Measurements from ENCODE around the gene MYF6. TPM values are rescaled to one million over a fixed set of nuclear protein-coding genes. Genes with fewer than 3 reads are reported as not detected.

The MYF6 gene
- total RNA-seq, 4 donors from 2014 or later, result 335 to 1,770 (median 962) TPM

- Histone ChIP-seq H3K27me3 (no peaks in the 10 kb centered on the region), H3K27ac (no peak overlapping the region), H3K4me3 (no peak overlapping the region), H3K9me3 (no peaks in the 10 kb centered on the region), H3K36me3 (no peaks in the 10 kb centered on the region), H3K4me1 (no peaks in the 10 kb centered on the region)
- ATAC-seq (no peak), DNase-seq (no peak)
- in situ Hi-C loops (cut with MboI; ENCODE audit: low sequenced_read_pairs in 4 of 4), result no loop called here
- intact Hi-C loops (cut with DNase I; ENCODE audit: low total_unique reads), result no loop called here
- TF ChIP-seq CTCF (IDR thresholded peaks at IDR 0.05 in 4 of 5, conservative IDR thresholded peaks at IDR 0.05 in 1 of 5), result no peak
- TF ChIP-seq POLR2A (IDR thresholded peaks at IDR 0.05), result no peak
Observed at GRCh38 chr12:80749456-80749855, 42.0 kb downstream of the MYF6 start.

- intact Hi-C loops (cut with DNase I; ENCODE audit: low total_unique reads), result no loop called here
- DNase-seq, result no peak
Observed at GRCh38 chr12:80752464-80752863, 45.0 kb downstream of the MYF6 start.

GRCh38 chr12:80754274-80754673 lies 46.8 kb downstream of the MYF6 start:
- intact Hi-C loops (cut with DNase I; ENCODE audit: low total_unique reads), result no loop called here
- DNase-seq, result no peak

More at GRCh38 chr12:80752464-80752863, 45.0 kb downstream of the MYF6 start:
- no peak overlapping the region for H3K27ac ChIP-seq
- no peaks in the 10 kb centered on the region for H3K36me3 ChIP-seq
- no peak overlapping the region for H3K4me3 ChIP-seq
- H3K9me3 ChIP-seq, result no peaks in the 10 kb centered on the region
- no peak for ATAC-seq
- in situ Hi-C loops (cut with MboI; ENCODE audit: low sequenced_read_pairs in 4 of 4), result loop anchor here in 1 of 4 donors (25.0 kb wide), 1 partner anchor 340 kb away; no protein-coding TSS in a partner anchor
- no peaks in the 10 kb centered on the region for H3K27me3 ChIP-seq
- no peaks in the 10 kb centered on the region for H3K4me1 ChIP-seq
- TF ChIP-seq POLR2A (IDR thresholded peaks at IDR 0.05) (no peak), CTCF (IDR thresholded peaks at IDR 0.05 in 4 of 5, conservative IDR thresholded peaks at IDR 0.05 in 1 of 5) (no peak)

GRCh38 chr12:80756875-80757274 lies 49.4 kb downstream of the MYF6 start:
- Histone ChIP-seq H3K27ac (no peak overlapping the region), H3K4me3 (no peak overlapping the region), H3K4me1 (no peaks in the 10 kb centered on the region), H3K36me3 (no peaks in the 10 kb centered on the region), H3K9me3 (no peaks in the 10 kb centered on the region), H3K27me3 (no peaks in the 10 kb centered on the region)
- DNase-seq, result no peak
- intact Hi-C loops (cut with DNase I; ENCODE audit: low total_unique reads), result no loop called here
- ATAC-seq, result peak; percentile 68 to 80
- in situ Hi-C loops (cut with MboI; ENCODE audit: low sequenced_read_pairs in 4 of 4), result loop anchor here in 2 of 4 donors (5.0 to 25.0 kb wide), 2 partner anchors 340 to 345 kb away; no protein-coding TSS in a partner anchor
- TF ChIP-seq CTCF (IDR thresholded peaks at IDR 0.05 in 4 of 5, conservative IDR thresholded peaks at IDR 0.05 in 1 of 5), result no peak
- no peak for TF ChIP-seq POLR2A (IDR thresholded peaks at IDR 0.05)

More at GRCh38 chr12:80754274-80754673, 46.8 kb downstream of the MYF6 start:
- in situ Hi-C loops (cut with MboI; ENCODE audit: low sequenced_read_pairs in 4 of 4), result loop anchor here in 1 of 4 donors (25.0 kb wide), 1 partner anchor 342 kb away; no protein-coding TSS in a partner anchor
- H3K4me1 ChIP-seq, result no peaks in the 10 kb centered on the region
- no peak for TF ChIP-seq CTCF (IDR thresholded peaks at IDR 0.05 in 4 of 5, conservative IDR thresholded peaks at IDR 0.05 in 1 of 5)
- TF ChIP-seq POLR2A (IDR thresholded peaks at IDR 0.05), result no peak
- no peaks in the 10 kb centered on the region for H3K9me3 ChIP-seq
- ATAC-seq, result peak in 1 of 2 donors; percentile 26
- H3K36me3 ChIP-seq, result no peaks in the 10 kb centered on the region
- no peak overlapping the region for H3K27ac ChIP-seq
- H3K4me3 ChIP-seq, result no peak overlapping the region
- H3K27me3 ChIP-seq, result no peaks in the 10 kb centered on the region

Other genes starting within 250 kb of the MYF6 start
- 1 to 10 TPM; 1.7 to 9.3 (median 5.6) TPM for gene MYF5, start 9.3 kb downstream of the MYF6 start, total RNA-seq
- 1 to 10 TPM; 1.4 to 4.8 (median 2.8) TPM for gene LIN7A, start 230.3 kb downstream of the MYF6 start, total RNA-seq